GM12874 (cell line): ENCODE measurements around the gene NMUR2.

Experiments used
- TF ChIP-seq, protein P1 (sequence below): IDR thresholded peaks from 2 replicates; pipeline ENCODE4 v1.5.1; 2011; ENCODE audit warnings: low read depth, mild to moderate bottlenecking, control low read depth, low read length, moderate library complexity; ENCODE audit not compliant: insufficient read depth

Gene NMUR2

DNA sequence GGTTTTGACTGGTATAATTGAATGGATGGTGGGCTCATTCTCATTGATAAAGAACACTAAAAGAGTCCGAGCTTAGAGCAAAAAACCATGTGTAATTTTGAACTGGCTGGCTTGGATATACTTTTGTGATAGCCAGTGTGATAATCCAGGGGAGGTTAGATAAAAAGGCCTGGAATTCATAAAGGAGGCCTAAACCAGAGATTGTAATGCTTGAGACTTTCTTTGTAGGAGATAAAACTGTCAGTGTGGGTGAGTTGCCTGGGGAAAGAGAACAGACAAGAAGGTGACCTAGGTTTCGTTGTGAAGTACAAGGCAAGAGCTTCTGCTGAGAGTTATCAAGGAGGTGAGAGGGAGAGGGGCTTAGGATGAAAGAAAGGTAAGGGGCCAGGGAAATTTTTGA is 17.0 kb upstream of the NMUR2 start:
- TF ChIP-seq, protein P1, sequence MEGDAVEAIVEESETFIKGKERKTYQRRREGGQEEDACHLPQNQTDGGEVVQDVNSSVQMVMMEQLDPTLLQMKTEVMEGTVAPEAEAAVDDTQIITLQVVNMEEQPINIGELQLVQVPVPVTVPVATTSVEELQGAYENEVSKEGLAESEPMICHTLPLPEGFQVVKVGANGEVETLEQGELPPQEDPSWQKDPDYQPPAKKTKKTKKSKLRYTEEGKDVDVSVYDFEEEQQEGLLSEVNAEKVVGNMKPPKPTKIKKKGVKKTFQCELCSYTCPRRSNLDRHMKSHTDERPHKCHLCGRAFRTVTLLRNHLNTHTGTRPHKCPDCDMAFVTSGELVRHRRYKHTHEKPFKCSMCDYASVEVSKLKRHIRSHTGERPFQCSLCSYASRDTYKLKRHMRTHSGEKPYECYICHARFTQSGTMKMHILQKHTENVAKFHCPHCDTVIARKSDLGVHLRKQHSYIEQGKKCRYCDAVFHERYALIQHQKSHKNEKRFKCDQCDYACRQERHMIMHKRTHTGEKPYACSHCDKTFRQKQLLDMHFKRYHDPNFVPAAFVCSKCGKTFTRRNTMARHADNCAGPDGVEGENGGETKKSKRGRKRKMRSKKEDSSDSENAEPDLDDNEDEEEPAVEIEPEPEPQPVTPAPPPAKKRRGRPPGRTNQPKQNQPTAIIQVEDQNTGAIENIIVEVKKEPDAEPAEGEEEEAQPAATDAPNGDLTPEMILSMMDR = no peak

DNA sequence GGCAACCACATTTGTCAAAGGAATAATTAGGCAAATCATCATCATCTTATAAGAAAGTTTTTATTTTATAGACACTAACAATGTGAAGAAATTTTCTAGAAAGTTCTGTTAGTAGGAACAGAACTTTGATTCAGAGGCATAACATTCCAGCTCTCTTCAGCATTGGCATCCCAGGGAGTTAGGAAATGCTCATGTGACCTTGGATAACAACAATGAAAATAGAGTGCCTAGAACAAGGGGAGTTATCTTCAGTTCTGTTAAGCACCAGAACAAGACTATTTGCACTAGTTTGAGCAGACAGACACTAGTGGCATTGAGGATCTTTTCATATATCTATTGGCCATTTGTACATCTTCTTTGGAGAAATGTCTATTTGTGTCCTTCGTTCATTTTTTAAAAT is 7.0 kb upstream of the NMUR2 start:
- TF ChIP-seq, protein P1 = no peak

DNA sequence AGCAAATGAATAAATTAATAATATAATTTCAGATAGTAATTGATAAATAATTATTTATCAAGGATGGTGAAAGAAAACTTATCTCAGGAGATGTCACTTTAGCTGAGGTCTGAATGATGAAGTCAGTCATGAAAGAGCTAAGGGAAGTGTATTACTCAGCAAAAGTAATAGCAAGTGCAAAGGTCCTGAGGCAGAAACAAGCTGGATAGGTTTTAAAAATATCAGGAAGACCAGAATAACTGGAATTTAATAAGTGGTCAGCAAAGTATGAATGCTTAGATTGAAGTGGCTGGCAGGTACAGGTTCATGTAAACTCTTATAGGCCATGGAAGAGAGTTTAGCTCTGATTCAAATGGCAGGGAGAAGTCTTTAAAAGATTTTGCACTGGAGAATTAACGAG is 1.0 kb upstream of the NMUR2 start:
- TF ChIP-seq, protein P1 = no peak

DNA sequence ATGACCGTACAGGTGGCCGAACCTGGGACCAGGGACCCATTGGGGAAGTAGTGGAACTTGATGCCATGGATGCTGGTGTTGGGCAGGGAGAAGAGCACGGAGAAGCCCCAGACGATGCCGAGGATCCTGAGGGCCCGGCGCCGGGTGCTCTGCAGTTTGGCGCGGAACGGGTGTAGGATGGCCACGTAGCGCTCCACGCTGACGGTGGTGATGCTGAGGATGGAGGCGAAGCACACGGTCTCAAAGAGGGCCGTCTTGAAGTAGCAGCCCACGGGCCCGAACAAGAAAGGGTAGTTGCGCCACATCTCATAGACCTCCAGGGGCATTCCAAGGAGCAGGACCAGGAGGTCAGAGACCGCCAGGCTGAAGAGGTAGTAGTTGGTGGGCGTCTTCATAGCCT is 585 bp downstream of the NMUR2 start:
- TF ChIP-seq, protein P1 = no peak

GRCh38 chr5:152403046-152403445 is 2.0 kb downstream of the NMUR2 start:
- TF ChIP-seq, protein P1 = no peak

DNA sequence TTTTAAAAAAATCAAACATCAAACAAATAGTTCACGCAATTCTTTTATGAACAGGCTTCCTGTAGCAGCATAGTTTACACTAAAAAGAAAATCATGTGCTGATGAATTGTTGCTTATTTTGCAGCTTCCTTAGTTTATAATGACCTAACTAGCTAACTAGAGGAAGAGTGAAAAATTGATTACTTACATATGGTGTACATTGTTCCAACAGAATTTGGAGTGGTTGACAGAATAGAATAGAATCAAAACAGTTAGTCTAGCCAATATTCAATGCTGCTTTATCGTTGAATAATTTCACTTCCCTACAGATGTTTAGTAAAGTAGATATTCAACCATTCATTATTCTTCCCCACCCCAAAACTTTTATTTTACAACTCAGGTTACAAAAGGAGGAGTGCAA is 4.2 kb downstream of the NMUR2 start:
- TF ChIP-seq, protein P1 = no peak

DNA sequence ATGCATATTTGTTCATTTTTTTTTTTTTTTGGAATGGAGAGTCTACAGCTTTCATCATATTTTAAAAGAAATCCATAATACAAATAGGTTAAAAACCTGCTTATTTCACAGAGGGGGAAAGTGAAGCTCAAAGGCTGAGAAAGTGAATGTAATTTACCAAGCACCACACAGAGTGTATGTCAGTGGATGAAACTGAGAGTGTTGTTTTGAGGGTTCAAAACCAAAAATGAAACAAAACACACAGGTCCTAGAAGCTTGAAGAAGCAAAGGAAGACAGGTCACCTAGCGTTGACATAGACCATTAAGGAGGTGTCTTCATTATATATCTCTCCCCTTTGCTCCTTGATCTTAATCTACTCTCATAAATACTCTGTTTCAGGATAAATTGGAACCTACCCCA is 7.5 kb downstream of the NMUR2 start:
- TF ChIP-seq, protein P1 = no peak

GRCh38 chr5:152393441-152393840 is 11.6 kb downstream of the NMUR2 start:
- TF ChIP-seq, protein P1 = no peak
